Hematopoietic multipotent progenitor cell treated with erythropoietin and hydrocortisone succinate and interleukin-3 and kit ligand, for 15 days (in vitro differentiated cells): ENCODE results near the gene UNKL.

Experiments used
- DNase-seq: peaks from one replicate; pipeline ENCODE4 v3.0.0-alpha.2; 2015; ENCODE audit warnings: low spot score

The UNKL gene

GRCh38 chr16:1431497-1432270 is 17.2 kb upstream of the UNKL start:
- DNase-seq, result no peak

GRCh38 chr16:1430759-1431496 is 16.4 kb upstream of the UNKL start, which contains the start of gene PERCC1:
PERCC1 (plus strand) TSS chr16:1431078; CDS start chr16:1432594, 1,516 bp downstream.
- no peak for DNase-seq

GRCh38 chr16:1430214-1430758 is 15.8 kb upstream of the UNKL start:
- no peak for DNase-seq

- no peak for DNase-seq
These were observed 15.1 kb upstream of the UNKL start for GRCh38 chr16:1429631-1430030.

- no peak for DNase-seq
These were observed 14.5 kb upstream of the UNKL start for GRCh38 chr16:1429012-1429411.

- no peak for DNase-seq
These were observed 14.0 kb upstream of the UNKL start for GRCh38 chr16:1428511-1428910.

- DNase-seq, result no peak
These were observed 13.3 kb upstream of the UNKL start for GRCh38 chr16:1427473-1428461.

- DNase-seq, result peak; percentile 8
These were observed 12.4 kb upstream of the UNKL start for GRCh38 chr16:1426734-1427471.

GRCh38 chr16:1425616-1426370 is 11.3 kb upstream of the UNKL start:
- no peak for DNase-seq

- no peak for DNase-seq
These were observed 9.5 kb upstream of the UNKL start for GRCh38 chr16:1424028-1424427.

GRCh38 chr16:1422076-1422475 is 7.6 kb upstream of the UNKL start:
- no peak for DNase-seq

- peak; percentile 9 for DNase-seq
These were observed 5.6 kb upstream of the UNKL start for GRCh38 chr16:1420111-1420539.

- no peak for DNase-seq
These were observed 2.0 kb upstream of the UNKL start for GRCh38 chr16:1416521-1416941.

GRCh38 chr16:1413684-1414531 is 596 bp downstream of the UNKL start:
- DNase-seq, result peak; percentile 74

- no peak for DNase-seq
These were observed 1.7 kb downstream of the UNKL start for GRCh38 chr16:1412847-1413246.

GRCh38 chr16:1408171-1408837 is 6.2 kb downstream of the UNKL start:
- peak; percentile 86 for DNase-seq

GRCh38 chr16:1407753-1408152 is 6.8 kb downstream of the UNKL start:
- DNase-seq, result no peak

GRCh38 chr16:1403733-1404132 is 10.8 kb downstream of the UNKL start:
- DNase-seq, result no peak

- no peak for DNase-seq
These were observed 11.5 kb downstream of the UNKL start for GRCh38 chr16:1403036-1403435.
